Activated CD8-positive, alpha-beta memory T cell treated with anti-CD3 and anti-CD28 coated beads for 48 hours (primary cell): ENCODE results near the gene OR13H1.
"Not testable (repeated sequence)": the region's sequence is repeated elsewhere in the genome, so short reads cannot be mapped to it uniquely, and the experiment has no call there.

Experiments used
- DNase-seq, 3 experiments: peaks; one replicate each; pipeline ENCODE4 v3.0.0-alpha.2; 2020; ENCODE audit warnings: low read depth in 2 of 3, low spot score in 2 of 3

The OR13H1 gene, protein sequence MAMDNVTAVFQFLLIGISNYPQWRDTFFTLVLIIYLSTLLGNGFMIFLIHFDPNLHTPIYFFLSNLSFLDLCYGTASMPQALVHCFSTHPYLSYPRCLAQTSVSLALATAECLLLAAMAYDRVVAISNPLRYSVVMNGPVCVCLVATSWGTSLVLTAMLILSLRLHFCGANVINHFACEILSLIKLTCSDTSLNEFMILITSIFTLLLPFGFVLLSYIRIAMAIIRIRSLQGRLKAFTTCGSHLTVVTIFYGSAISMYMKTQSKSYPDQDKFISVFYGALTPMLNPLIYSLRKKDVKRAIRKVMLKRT

DNA sequence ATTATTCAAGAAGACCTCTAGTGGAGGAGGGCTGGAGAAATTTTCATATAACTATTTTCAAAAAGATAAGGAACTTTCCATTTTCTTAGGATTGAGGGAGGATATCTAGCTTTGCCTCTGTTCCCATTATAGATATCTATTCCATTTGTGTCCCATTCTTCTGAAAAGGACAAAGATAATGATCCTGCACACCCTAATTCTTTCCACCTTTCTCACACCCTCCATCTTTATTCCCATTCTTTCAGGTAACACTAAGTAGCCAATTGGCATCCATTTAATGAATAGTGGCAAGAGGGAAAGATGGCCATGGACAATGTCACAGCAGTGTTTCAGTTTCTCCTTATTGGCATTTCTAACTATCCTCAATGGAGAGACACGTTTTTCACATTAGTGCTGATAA is at the start of gene OR13H1:
TSS of gene OR13H1 (plus strand) at position 301 of the 400 bp plus-strand sequence. CDS start at position 301, 0 bp downstream.
- DNase-seq = no peak

DNA sequence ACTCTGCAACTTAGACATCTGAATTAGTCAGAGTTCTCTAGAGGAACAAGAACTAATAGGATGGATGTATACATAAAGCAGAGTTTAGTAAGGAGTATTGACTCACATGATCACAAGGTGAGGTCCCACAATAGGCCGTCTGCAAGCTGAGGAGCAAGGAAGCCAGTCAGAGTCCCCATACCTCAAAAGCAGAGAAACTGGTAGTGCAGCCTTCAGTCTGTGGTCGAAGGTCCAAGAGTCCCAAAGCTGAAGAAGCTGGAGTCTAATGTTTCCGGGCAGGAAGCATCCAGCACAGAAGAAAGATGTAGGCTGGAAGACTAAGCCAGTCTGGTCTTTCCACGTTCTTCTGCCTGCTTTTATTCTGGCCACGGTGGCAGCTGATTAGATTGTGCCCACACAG is 42.3 kb upstream of the OR13H1 start:
- DNase-seq = not testable (repeated sequence)

- no peak for DNase-seq
Observed at GRCh38 chrX:131513159-131513914, 30.5 kb upstream of the OR13H1 start.

DNA sequence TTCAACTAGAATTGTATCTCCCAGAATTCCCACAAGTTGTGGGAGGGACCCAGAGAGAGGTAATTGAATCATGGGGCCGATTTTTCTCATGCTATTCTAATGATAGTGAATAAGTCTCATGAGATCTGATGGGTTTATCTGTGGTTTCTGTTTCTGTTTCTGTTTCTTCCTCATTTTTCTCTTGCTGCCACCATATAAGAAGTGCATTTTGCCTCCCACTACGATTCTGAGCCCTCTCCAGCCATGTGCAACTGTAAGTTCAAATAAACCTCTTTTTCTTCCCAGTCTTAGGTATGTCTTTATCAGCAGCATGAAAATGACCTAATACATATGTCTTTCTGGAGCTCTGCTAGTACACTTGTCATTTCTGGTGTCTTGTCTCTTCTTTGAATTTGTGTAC is 22.1 kb upstream of the OR13H1 start:
- DNase-seq = no peak

DNA sequence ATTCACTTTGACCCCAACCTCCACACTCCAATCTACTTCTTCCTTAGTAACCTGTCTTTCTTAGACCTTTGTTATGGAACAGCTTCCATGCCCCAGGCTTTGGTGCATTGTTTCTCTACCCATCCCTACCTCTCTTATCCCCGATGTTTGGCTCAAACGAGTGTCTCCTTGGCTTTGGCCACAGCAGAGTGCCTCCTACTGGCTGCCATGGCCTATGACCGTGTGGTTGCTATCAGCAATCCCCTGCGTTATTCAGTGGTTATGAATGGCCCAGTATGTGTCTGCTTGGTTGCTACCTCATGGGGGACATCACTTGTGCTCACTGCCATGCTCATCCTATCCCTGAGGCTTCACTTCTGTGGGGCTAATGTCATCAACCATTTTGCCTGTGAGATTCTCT is 344 bp downstream of the OR13H1 start:
- DNase-seq = no peak

GRCh38 chrX:131549011-131549410 is 5.1 kb downstream of the OR13H1 start:
- DNase-seq = no peak

- not testable (repeated sequence) for DNase-seq
Observed at GRCh38 chrX:131552453-131552852, 8.6 kb downstream of the OR13H1 start.

GRCh38 chrX:131558562-131558961 is 14.7 kb downstream of the OR13H1 start:
- no peak for DNase-seq

- no peak for DNase-seq
Observed at GRCh38 chrX:131564553-131565229, 20.8 kb downstream of the OR13H1 start.

DNA sequence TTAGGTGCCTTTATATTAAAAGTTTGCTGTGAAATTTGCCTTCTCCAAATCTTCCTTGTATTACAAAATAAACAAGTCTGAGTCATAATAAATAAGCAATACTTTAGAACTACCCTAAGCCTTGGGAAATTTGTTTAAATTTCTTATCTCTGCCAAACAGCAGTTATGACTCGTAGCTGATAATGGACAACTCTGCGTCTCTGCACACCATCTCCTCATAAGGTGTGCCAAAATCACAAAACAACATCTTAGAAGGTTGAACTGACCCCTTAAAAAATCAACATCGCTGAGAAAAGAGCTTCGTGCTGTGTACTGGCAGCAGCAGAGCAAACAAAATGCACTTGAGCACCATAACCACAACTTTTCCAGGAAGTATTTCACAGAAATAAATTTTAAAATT is 22.0 kb downstream of the OR13H1 start:
- no peak for DNase-seq

- DNase-seq = no peak
Observed at GRCh38 chrX:131571348-131571747, 27.5 kb downstream of the OR13H1 start.

DNA sequence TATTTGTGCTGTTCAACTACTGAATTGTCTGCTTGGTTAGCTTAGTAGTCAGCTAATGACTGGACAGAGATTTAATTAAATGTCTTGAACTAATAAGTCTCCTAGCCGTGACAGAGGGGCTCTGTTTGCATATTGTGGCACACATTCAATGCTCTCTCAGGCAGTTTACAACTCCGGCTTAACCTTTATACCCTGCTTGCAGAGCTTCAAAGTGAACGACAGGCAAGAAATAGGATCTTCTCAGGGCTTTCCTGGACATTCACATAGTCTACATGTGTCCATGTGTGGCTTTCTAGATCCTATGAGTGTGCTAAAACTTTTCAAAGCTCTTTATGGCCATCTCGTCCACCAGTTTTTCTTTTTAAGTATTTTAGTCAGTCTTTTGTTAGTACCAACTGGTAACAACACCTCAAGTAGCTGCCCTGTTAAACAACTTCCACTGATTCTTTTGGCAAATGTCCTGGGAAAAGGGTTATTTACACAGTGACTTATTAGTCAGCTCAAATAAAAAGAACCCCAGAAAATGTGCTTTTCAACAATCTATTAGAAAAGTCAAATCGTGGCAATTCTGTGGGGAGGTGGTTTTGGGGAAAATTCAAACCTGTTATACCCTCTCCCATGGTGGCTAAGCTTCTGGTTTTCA is 28.6 kb downstream of the OR13H1 start:
- no peak for DNase-seq

DNA sequence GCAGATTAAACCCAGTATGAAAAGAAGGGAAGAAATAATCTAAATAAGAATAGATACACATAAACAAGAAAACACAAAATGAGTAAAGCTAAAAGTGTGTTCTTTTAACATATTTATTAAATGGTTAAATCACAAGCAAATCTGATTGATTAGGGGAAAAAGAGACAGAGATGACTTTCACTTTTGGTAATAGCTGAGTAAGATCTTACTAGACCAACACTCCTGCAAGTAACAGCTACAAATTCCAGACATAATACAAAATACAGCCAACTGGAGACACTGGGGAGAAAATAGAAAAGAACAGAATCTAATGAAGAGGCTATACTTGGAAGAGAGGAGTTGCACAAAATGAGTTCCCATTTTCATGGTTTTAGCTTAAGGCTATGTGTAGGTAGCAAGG is 33.5 kb downstream of the OR13H1 start:
- no peak for DNase-seq

- no peak for DNase-seq
Observed at GRCh38 chrX:131577999-131578734, 34.3 kb downstream of the OR13H1 start.

- not testable (repeated sequence) for DNase-seq
Observed at GRCh38 chrX:131578735-131579367, 35.0 kb downstream of the OR13H1 start.

DNA sequence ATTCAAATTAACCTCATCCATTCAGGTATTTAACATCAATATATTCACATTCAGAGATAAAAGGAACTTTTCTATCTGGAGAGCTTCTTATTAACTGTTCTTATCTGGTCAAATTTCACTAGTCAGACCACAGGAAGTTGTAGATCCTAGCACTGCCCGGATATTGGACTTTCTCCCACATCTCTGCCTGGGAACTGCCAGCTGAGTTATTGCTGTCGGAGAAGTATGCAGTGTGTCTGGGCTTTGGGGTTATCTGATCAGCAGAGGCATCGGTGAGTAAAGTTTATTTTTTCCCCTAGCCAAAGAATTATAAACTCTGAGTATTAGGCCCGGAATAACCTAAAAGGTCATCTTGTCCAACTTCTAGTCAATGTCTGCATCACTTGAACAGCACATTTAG is 45.1 kb downstream of the OR13H1 start:
- DNase-seq = no peak
